ENCODE results near the gene EEF1A1.

Gene EEF1A1

GRCh38 chr6:73487473-73487872 is 33.4 kb downstream of the EEF1A1 start:
- H3K4me3 ChIP-seq (ENCODE audit: low read depth, low read length): no peak overlapping the region
- DNase-seq (ENCODE audit: low read depth): no peak
- TF ChIP-seq, protein P1, sequence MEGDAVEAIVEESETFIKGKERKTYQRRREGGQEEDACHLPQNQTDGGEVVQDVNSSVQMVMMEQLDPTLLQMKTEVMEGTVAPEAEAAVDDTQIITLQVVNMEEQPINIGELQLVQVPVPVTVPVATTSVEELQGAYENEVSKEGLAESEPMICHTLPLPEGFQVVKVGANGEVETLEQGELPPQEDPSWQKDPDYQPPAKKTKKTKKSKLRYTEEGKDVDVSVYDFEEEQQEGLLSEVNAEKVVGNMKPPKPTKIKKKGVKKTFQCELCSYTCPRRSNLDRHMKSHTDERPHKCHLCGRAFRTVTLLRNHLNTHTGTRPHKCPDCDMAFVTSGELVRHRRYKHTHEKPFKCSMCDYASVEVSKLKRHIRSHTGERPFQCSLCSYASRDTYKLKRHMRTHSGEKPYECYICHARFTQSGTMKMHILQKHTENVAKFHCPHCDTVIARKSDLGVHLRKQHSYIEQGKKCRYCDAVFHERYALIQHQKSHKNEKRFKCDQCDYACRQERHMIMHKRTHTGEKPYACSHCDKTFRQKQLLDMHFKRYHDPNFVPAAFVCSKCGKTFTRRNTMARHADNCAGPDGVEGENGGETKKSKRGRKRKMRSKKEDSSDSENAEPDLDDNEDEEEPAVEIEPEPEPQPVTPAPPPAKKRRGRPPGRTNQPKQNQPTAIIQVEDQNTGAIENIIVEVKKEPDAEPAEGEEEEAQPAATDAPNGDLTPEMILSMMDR (IDR thresholded peaks at IDR 0.05; ENCODE audit: low read depth, low read length, missing control alignments): no peak

DNA sequence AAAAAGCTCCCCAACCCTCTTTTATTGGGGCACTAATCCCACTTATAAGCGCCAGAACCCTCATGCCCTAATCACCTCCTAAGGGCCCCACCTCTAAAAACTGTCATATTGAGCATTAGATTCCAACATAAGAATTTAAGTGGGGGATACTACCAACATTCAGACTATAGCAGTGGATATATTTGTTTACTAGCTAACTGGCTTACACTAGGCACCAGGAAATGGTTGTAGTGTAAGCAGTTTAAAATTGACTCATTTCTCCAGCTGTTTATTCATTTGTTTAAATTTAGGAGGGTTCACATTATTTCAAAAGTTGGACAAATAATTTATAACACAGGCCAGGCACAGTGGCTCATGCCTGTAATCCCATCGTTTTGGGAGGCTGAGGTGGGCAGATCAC is 36.4 kb downstream of the EEF1A1 start:
- TF ChIP-seq, protein P1 (IDR thresholded peaks at IDR 0.05; ENCODE audit: low read depth, low read length, missing control alignments): no peak
- H3K4me3 ChIP-seq (ENCODE audit: low read depth, low read length): no peak overlapping the region
- no peak for DNase-seq (ENCODE audit: low read depth)

DNA sequence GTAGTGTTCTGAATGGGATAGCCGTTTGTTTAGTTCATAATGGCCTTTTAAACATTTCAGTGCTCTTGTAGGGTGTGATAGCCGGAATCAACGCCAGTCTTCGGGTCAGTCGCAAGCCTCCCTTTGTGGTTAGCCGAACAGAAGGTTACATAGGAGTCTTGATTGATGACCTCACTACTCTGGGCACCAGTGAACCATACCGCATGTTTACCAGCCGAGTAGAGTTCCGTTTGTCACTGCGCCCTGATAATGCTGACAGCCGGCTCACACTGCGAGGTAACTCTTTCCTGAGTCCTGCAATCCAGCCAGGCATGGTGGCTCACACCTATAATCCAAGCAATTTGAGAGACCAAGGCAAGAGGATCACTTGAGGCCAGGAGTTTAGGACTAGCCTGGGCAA is 38.9 kb downstream of the EEF1A1 start:
- DNase-seq (ENCODE audit: low read depth): no peak
- TF ChIP-seq, protein P1 (IDR thresholded peaks at IDR 0.05; ENCODE audit: low read depth, low read length, missing control alignments): no peak
- H3K4me3 ChIP-seq (ENCODE audit: low read depth, low read length): no peak overlapping the region

DNA sequence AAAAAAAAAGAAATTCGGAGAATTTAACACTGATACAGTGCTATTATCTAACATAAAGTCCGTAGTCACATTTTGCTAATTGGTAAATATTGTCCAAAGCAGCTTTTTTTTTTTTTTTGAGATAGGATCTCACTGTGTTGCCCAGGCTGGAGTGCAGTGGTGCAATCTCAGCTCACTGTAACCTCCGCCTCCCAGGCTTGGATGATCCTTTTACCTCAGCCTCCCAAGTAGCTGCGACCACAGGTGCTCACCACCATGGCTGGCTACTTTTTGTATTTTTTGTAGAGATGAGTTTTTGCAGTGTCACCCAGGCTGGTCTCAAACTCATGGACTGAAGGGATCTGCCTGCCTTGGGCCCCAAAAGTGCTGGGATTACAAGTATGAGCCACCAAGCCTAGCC is 43.4 kb downstream of the EEF1A1 start:
- TF ChIP-seq, protein P1 (IDR thresholded peaks at IDR 0.05; ENCODE audit: low read depth, low read length, missing control alignments): no peak
- H3K4me3 ChIP-seq (ENCODE audit: low read depth, low read length): no peak overlapping the region

DNA sequence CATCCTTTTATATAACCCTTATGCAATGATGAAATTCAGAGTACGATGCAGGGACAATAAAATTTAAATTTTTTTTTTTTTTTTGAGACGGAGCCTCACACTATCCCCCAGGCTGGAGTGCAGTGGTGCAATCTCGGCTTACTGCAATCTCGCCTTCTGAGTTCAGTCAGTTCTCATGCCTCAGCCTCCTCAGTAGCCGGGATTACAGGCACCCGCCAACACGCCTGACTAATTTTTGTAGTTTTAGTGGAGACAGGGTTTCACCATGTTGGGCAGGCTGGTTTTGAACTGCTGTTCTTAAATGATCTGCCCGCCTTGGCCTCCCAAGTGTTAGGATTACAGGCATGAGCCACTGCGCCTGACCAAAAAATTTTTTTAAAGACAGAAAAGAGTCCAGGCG is 44.1 kb downstream of the EEF1A1 start:
- H3K4me3 ChIP-seq (ENCODE audit: low read depth, low read length): no peak overlapping the region
- no peak for DNase-seq (ENCODE audit: low read depth)
- TF ChIP-seq, protein P1 (IDR thresholded peaks at IDR 0.05; ENCODE audit: low read depth, low read length, missing control alignments): no peak

More for the DNA sequence above, 43.4 kb downstream of the EEF1A1 start:
- no peak for DNase-seq (ENCODE audit: low read depth)

DNA sequence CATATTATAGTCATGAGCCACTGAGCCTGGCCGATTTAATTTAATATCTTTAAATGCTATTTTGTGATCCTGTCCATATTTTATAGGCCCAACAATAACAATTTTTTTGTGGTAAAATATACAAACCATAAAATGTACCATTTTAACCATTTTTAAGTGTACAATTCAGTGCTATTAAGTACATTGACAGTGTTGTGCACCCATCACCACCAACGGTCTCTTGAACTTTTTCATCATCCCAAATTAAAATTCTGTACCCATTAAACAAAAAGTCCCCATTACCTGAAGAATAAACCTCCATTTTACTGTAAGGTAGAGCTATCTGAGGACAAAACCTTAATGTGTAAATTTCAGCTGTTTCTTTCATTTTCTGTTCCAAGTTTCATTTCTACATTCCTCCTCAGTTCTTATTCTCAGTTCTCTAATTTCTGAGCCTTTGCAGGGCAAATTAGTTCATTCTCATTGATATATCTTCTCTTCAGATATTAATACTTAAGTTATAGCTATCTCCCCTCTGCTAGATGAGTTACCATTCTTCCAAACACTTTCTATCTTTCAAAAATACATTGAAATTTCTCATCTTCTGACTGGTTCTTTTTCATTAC is 49.0 kb downstream of the EEF1A1 start:
- DNase-seq (ENCODE audit: low read depth): peak; percentile 58
- no peak overlapping the region; the same call in 1 of the 2 replicates for H3K4me3 ChIP-seq (ENCODE audit: low read depth, low read length)

More for the DNA sequence above, 49.0 kb downstream of the EEF1A1 start:
- TF ChIP-seq, protein P1 (IDR thresholded peaks at IDR 0.05; ENCODE audit: low read depth, low read length, missing control alignments): no peak

All from GM12864 (cell line).